Aorta (tissue), 5 donors: Measurements from ENCODE around the gene CFAP410. TPM values are rescaled to one million over a fixed set of nuclear protein-coding genes. Genes with fewer than 3 reads are reported as not detected.

Experiments used
- ATAC-seq: fragments of 200-7000 bp; cut with Tn5 transposase; one replicate; pipeline ENCODE4 v1.9.1; 2022; ENCODE audit warnings: moderate library complexity; ENCODE audit not compliant: low FRiP score
- DNase-seq, 2 donors: peaks; one replicate each; pipeline ENCODE4 v3.0.0-alpha.2; 2020
- H3K27ac ChIP-seq, 2 donors: one replicate each; pipeline ENCODE4 v1.5.1; 2013; ENCODE audit warnings: low read length in 2 of 2, mild to moderate bottlenecking in 2 of 2, moderate library complexity in 2 of 2, control low read depth in 1 of 2, inconsistent platforms in 1 of 2, low read depth in 1 of 2
- H3K27me3 ChIP-seq, 2 donors: one replicate each; pipeline ENCODE4 v1.6.1; 2013; ENCODE audit warnings: control low read depth in 1 of 2, low read length in 1 of 2, mild to moderate bottlenecking in 1 of 2, moderate library complexity in 1 of 2; ENCODE audit not compliant: insufficient read depth in 2 of 2, control insufficient read depth in 1 of 2
- H3K36me3 ChIP-seq, 2 donors: one replicate each; pipeline ENCODE4 v1.6.1; 2013; ENCODE audit warnings: control low read depth in 1 of 2, low read length in 1 of 2, mild to moderate bottlenecking in 1 of 2; ENCODE audit not compliant: insufficient read depth in 2 of 2, control insufficient read depth in 1 of 2
- H3K4me1 ChIP-seq, 2 donors: one replicate each; pipeline ENCODE4 v1.6.1; 2013; ENCODE audit warnings: low read length in 2 of 2, control low read depth in 1 of 2, mild to moderate bottlenecking in 1 of 2, moderate library complexity in 1 of 2; ENCODE audit not compliant: insufficient read depth in 2 of 2, control insufficient read depth in 1 of 2
- H3K4me3 ChIP-seq, 2 donors: one replicate each; pipeline ENCODE4 v1.5.1; 2013; ENCODE audit warnings: low read length in 2 of 2, control low read depth in 1 of 2, mild to moderate bottlenecking in 1 of 2
- H3K9me3 ChIP-seq: one replicate; pipeline ENCODE4 v1.6.1; 2013; ENCODE audit warnings: mild to moderate bottlenecking, low read length; ENCODE audit not compliant: control insufficient read depth
- WGBS, 2 donors: extraction: QIAGEN DNeasy Blood & Tissue Kit; methylation state at CpG; one replicate each; pipeline ENCODE4 v1.1.7; 2013; 5-methylcytosine and 5-hydroxymethylcytosine counted together
- intact Hi-C, 2 donors: fragments of 100-400 bp; cut with DNase I; formaldehyde crosslinking; loops; one replicate each; pipeline versions ENCODE4 v1.14.2 to v1.15.0; 2022
- polyA plus RNA-seq, 2 donors: library from polyadenylated mRNA; stranded (reverse); fragments of 200-250 nt; gene quantifications; one replicate each; pipeline ENCODE4 v1.2.3, GENCODE V29; 2013
- total RNA-seq, 2 donors: library from RNA; stranded (reverse); fragmentation: NEBNext Ultra II Directional; extraction: Animal tissue kit (Norgen Biotek cat#: 25700); gene quantifications; one replicate each; pipeline ENCODE4 v1.2.1, GENCODE V29; 2021
- donor health status: healthy with polysubstance abuse.
- donor health status: Bipolar disorder and iron deficiency.
- donor health status: DM: no; HTN: no; CAD: no.
- donor health status: DM: no; HTN: no; CAD: no.
- donor health status: DM: yes; HTN: yes; CAD: no.

CFAP410 gene
- total and polyA plus RNA-seq, 4 donors: 19.4 to 121 (median 23.5) TPM

- Histone ChIP-seq H3K4me1 (no peaks in the 10 kb centered on the region), H3K4me3 (no peak overlapping the region), H3K27me3 (no peaks in the 10 kb centered on the region), H3K9me3 (no peaks in the 10 kb centered on the region), H3K27ac (no peak overlapping the region), H3K36me3 (no peaks in the 10 kb centered on the region)
- intact Hi-C loops: no loop called here
- 91 to 94% methylated on average over 24 to 25 of the region's 25 CpGs for WGBS, 2 donors
- no peak for ATAC-seq
- no peak for DNase-seq
These were observed 20.5 kb downstream of the CFAP410 start for GRCh38 chr21:44318489-44319285.

DNA sequence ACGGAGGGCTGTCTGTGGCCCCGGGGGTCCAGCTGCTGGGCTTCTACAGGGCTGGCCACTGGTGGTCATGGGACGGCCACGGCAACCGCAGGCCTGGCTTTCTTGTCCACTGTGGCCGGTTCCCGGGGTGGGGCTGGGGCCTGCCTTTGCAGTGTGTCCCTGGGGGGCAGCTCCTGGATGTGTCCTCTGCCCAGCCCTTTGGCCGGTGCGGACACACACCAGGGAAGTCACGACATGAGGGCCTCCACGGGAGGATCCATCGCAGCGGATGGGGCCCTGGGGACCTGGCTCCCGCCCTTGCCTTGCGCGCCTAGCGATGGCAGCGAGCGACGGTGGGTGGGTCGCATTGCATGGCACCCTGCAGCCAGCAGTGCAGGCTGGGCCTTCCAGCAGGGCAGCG, 21.3 kb downstream of the CFAP410 start:
- Histone ChIP-seq H3K36me3 (peaks cover 0 to 2% of the 10 kb centered on the region in 2 donors), H3K27me3 (no peaks in the 10 kb centered on the region), H3K27ac (no peak overlapping the region), H3K4me3 (no peak overlapping the region), H3K4me1 (no peaks in the 10 kb centered on the region), H3K9me3 (no peaks in the 10 kb centered on the region)
- intact Hi-C loops: no loop called here
- no peak for DNase-seq
- WGBS, 2 donors: 93 to 94% methylated on average over 22 of the region's 22 CpGs
- ATAC-seq: no peak

GRCh38 chr21:44317241-44317782, 21.9 kb downstream of the CFAP410 start:
- DNase-seq: no peak
- WGBS, 2 donors: 92 to 94% methylated on average over 19 of the region's 19 CpGs
- no peaks in the 10 kb centered on the region for H3K4me1 ChIP-seq
- intact Hi-C loops: no loop called here
- no peak for ATAC-seq
- peaks cover 0 to 3% of the 10 kb centered on the region in 2 donors for H3K36me3 ChIP-seq
- no peaks in the 10 kb centered on the region for H3K27me3 ChIP-seq
- H3K9me3 ChIP-seq: no peaks in the 10 kb centered on the region
- no peak overlapping the region for H3K4me3 ChIP-seq
- H3K27ac ChIP-seq: no peak overlapping the region

GRCh38 chr21:44316277-44316900, 22.8 kb downstream of the CFAP410 start:
- intact Hi-C loops: no loop called here
- no peak overlapping the region for H3K4me3 ChIP-seq
- no peak for ATAC-seq
- H3K27ac ChIP-seq: no peak overlapping the region
- no peaks in the 10 kb centered on the region for H3K27me3 ChIP-seq
- H3K4me1 ChIP-seq: no peaks in the 10 kb centered on the region
- H3K36me3 ChIP-seq: peaks cover 0 to 3% of the 10 kb centered on the region in 2 donors
- DNase-seq: no peak
- WGBS, 2 donors: 89 to 90% methylated on average over 27 of the region's 27 CpGs
- no peaks in the 10 kb centered on the region for H3K9me3 ChIP-seq

GRCh38 chr21:44315691-44316203, 23.4 kb downstream of the CFAP410 start:
- Histone ChIP-seq H3K4me1 (no peaks in the 10 kb centered on the region), H3K9me3 (no peaks in the 10 kb centered on the region), H3K4me3 (no peak overlapping the region), H3K36me3 (peaks cover 0 to 6% of the 10 kb centered on the region in 2 donors), H3K27me3 (no peaks in the 10 kb centered on the region), H3K27ac (no peak overlapping the region)
- intact Hi-C loops: no loop called here
- 91 to 92% methylated on average over 16 of the region's 16 CpGs for WGBS, 2 donors
- no peak for ATAC-seq
- no peak for DNase-seq

DNA sequence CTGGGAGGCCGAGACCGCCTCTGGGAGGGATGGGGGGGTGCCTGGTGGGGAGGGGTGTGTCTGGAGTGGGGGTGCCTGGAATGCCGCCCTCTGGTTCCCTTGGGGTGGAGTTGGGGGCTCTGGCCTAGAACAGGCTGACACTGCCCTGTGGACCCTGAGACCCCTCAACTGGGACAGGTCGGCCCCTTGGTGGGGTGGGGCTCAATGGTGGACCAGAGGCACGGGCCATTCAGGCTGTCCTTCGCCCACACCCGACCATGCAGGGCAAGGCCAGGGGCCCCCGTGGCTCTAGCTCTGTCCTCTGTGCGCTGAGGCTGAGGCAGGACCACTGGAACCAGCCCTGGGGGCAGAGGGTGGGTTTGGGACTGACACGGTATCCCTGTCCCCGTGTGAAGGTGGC, 24.6 kb downstream of the CFAP410 start:
- H3K4me1 ChIP-seq: no peaks in the 10 kb centered on the region
- 90 to 94% methylated on average over 11 of the region's 11 CpGs for WGBS, 2 donors
- ATAC-seq (peak; percentile 3), DNase-seq (no peak)
- intact Hi-C loops: no loop called here
- no peaks in the 10 kb centered on the region for H3K9me3 ChIP-seq
- H3K27me3 ChIP-seq: no peaks in the 10 kb centered on the region
- H3K27ac ChIP-seq: no peak overlapping the region
- H3K4me3 ChIP-seq: no peak overlapping the region
- H3K36me3 ChIP-seq: peaks cover 0 to 6% of the 10 kb centered on the region in 2 donors

- Histone ChIP-seq H3K27ac (no peak overlapping the region), H3K4me3 (no peak overlapping the region), H3K27me3 (no peaks in the 10 kb centered on the region), H3K36me3 (peaks cover 0 to 6% of the 10 kb centered on the region in 2 donors), H3K4me1 (no peaks in the 10 kb centered on the region), H3K9me3 (no peaks in the 10 kb centered on the region)
- ATAC-seq (no peak), DNase-seq (no peak)
- intact Hi-C loops: no loop called here
- WGBS, 2 donors: 86 to 90% methylated on average over 15 of the region's 15 CpGs
These were observed 25.1 kb downstream of the CFAP410 start for GRCh38 chr21:44314128-44314527.

- no peak overlapping the region for H3K4me3 ChIP-seq
- H3K27ac ChIP-seq: no peak overlapping the region
- 88% methylated on average over 12 to 13 of the region's 13 CpGs for WGBS, 2 donors
- H3K4me1 ChIP-seq: no peaks in the 10 kb centered on the region
- intact Hi-C loops: no loop called here
- ATAC-seq (no peak), DNase-seq (no peak)
- H3K36me3 ChIP-seq: peaks cover 0 to 6% of the 10 kb centered on the region in 2 donors
- no peaks in the 10 kb centered on the region for H3K9me3 ChIP-seq
- H3K27me3 ChIP-seq: no peaks in the 10 kb centered on the region
These were observed 25.7 kb downstream of the CFAP410 start for GRCh38 chr21:44313451-44313850.
